ENCODE measurements around the gene CFB. TPM values are rescaled to one million over a fixed set of nuclear protein-coding genes. Genes with fewer than 3 reads are reported as not detected.
"Not testable (repeated sequence)": the region's sequence is repeated elsewhere in the genome, so short reads cannot be mapped to it uniquely, and the experiment has no call there.

CFB gene
- total RNA-seq, 1 donor from 2014 or later = 1.4 TPM

DNA sequence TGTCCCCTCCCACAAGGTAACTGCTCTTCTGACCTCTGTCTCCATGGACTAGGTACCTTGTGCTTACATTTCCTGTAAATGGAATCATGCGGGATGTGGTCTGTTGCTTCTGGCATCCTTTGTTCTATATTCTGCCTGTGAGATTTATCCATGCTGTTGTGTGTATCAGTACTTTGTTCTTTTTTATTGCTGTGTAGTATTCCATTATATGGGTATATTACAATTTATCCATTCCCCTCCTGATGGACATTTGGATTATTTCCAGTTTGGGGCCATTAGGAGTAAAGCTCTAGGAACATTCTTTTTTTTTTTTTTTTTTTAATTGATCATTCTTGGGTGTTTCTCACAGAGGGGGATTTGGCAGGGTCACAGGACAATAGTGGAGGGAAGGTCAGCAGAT, 14.9 kb upstream of the CFB start:
- H3K4me1 Mint-ChIP-seq (ENCODE audit: low read depth, unreplicated experiment) = no peaks in the 10 kb centered on the region
- no peaks in the 10 kb centered on the region for H3K4me1 ChIP-seq (ENCODE audit: insufficient read depth, low read length)
- peaks cover 7% of the 10 kb centered on the region for H3K36me3 Mint-ChIP-seq (ENCODE audit: low read depth, unreplicated experiment)
- H3K27me3 Mint-ChIP-seq (ENCODE audit: low read depth, unreplicated experiment) = peaks cover 43% of the 10 kb centered on the region
- no peaks in the 10 kb centered on the region for H4K20me1 ChIP-seq (ENCODE audit: insufficient read depth, low read length)
- H3K27ac ChIP-seq (ENCODE audit: low read depth, low read length) = no peak overlapping the region
- no peaks in the 10 kb centered on the region for H3K79me2 ChIP-seq (ENCODE audit: insufficient read depth, low read length)
- TF ChIP-seq EZH2 (IDR thresholded peaks at IDR 0.05; ENCODE audit: insufficient read depth, low read length) = no peak
- no peak for TF ChIP-seq CTCF (IDR thresholded peaks at IDR 0.05; ENCODE audit: insufficient read depth, low read depth, low read length)
- H3K9ac ChIP-seq (ENCODE audit: low read length) = no peak overlapping the region
- H3K9me3 Mint-ChIP-seq (ENCODE audit: unreplicated experiment) = peaks cover 6% of the 10 kb centered on the region
- FAIRE-seq (no peak), DNase-seq (ENCODE audit: low read depth) (no peak)
- no peak overlapping the region for H3K4me3 ChIP-seq (ENCODE audit: insufficient read depth, low read depth, low read length)
- H2AFZ ChIP-seq (ENCODE audit: low read depth, low read length) = no peak overlapping the region
- no peak overlapping the region for H3K27ac Mint-ChIP-seq (ENCODE audit: unreplicated experiment)
- H3K4me2 ChIP-seq (ENCODE audit: low read length) = no peak overlapping the region
- no peaks in the 10 kb centered on the region for H3K36me3 ChIP-seq (ENCODE audit: insufficient read depth, low read length)
- H3K4me3 Mint-ChIP-seq (ENCODE audit: unreplicated experiment) = peak overlapping the region; percentile 29
- H3K9me3 ChIP-seq (ENCODE audit: insufficient read depth, low read depth, low read length) = no peaks in the 10 kb centered on the region
- H3K27me3 ChIP-seq (ENCODE audit: insufficient read depth, low read length) = peaks cover 12% of the 10 kb centered on the region

DNA sequence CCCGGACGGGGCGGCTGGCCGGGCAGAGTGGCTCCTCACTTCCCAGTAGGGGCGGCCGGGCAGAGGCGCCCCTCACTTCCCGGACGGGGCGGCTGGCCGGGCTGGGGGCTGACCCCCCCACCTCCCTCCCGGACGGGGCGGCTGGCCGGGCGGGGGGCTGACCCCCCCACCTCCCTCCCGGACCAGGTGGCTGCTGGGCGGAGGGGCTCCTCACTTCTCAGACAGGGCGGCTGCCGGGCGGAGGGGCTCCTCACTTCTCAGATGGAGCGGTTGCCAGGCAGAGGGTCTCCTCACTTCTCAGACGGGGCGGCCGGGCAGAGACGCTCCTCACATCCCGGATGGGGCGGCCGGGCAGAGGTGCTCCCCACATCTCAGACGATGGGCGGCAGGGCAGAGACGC, 13.8 kb upstream of the CFB start:
- H3K27ac Mint-ChIP-seq (ENCODE audit: unreplicated experiment); H3K9me3 Mint-ChIP-seq (ENCODE audit: unreplicated experiment); H2AFZ ChIP-seq (ENCODE audit: low read depth, low read length); H3K36me3 Mint-ChIP-seq (ENCODE audit: low read depth, unreplicated experiment); H4K20me1 ChIP-seq (ENCODE audit: insufficient read depth, low read length); DNase-seq (ENCODE audit: low read depth); H3K36me3 ChIP-seq (ENCODE audit: insufficient read depth, low read length); H3K9ac ChIP-seq (ENCODE audit: low read length); FAIRE-seq; H3K4me1 Mint-ChIP-seq (ENCODE audit: low read depth, unreplicated experiment); H3K79me2 ChIP-seq (ENCODE audit: insufficient read depth, low read length); H3K4me1 ChIP-seq (ENCODE audit: insufficient read depth, low read length); H3K4me2 ChIP-seq (ENCODE audit: low read length); H3K9me3 ChIP-seq (ENCODE audit: insufficient read depth, low read depth, low read length); H3K4me3 ChIP-seq (ENCODE audit: insufficient read depth, low read depth, low read length); H3K27ac ChIP-seq (ENCODE audit: low read depth, low read length); H3K27me3 ChIP-seq (ENCODE audit: insufficient read depth, low read length); H3K4me3 Mint-ChIP-seq (ENCODE audit: unreplicated experiment): not testable (repeated sequence)
- H3K27me3 Mint-ChIP-seq (ENCODE audit: low read depth, unreplicated experiment) = peaks cover 44% of the 10 kb centered on the region

DNA sequence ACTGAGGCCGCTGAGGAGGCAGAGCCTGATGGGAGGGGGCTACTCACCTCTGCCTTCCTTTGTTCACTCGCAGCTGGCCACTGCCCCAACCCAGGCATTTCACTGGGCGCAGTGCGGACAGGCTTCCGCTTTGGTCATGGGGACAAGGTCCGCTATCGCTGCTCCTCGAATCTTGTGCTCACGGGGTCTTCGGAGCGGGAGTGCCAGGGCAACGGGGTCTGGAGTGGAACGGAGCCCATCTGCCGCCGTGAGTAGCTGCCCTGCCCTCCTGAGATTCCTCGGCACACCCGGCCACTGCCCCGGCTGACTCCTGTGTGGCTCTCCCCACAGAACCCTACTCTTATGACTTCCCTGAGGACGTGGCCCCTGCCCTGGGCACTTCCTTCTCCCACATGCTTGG, 12.4 kb upstream of the CFB start:
- Mint-ChIP-seq H3K9me3 (ENCODE audit: unreplicated experiment) (peaks cover 6% of the 10 kb centered on the region), H3K4me1 (ENCODE audit: low read depth, unreplicated experiment) (no peaks in the 10 kb centered on the region), H3K4me3 (ENCODE audit: unreplicated experiment) (no peak overlapping the region), H3K27me3 (ENCODE audit: low read depth, unreplicated experiment) (peaks cover 33% of the 10 kb centered on the region), H3K27ac (ENCODE audit: unreplicated experiment) (no peak overlapping the region), H3K36me3 (ENCODE audit: low read depth, unreplicated experiment) (peaks cover 7% of the 10 kb centered on the region)
- no peaks in the 10 kb centered on the region for H4K20me1 ChIP-seq (ENCODE audit: insufficient read depth, low read length)
- TF ChIP-seq EZH2 (IDR thresholded peaks at IDR 0.05; ENCODE audit: insufficient read depth, low read length) = no peak
- no peak for TF ChIP-seq CTCF (IDR thresholded peaks at IDR 0.05; ENCODE audit: insufficient read depth, low read depth, low read length)
- H3K4me3 ChIP-seq (ENCODE audit: insufficient read depth, low read depth, low read length) = no peak overlapping the region
- FAIRE-seq (no peak), DNase-seq (ENCODE audit: low read depth) (no peak)
- no peaks in the 10 kb centered on the region for H3K79me2 ChIP-seq (ENCODE audit: insufficient read depth, low read length)
- H3K4me2 ChIP-seq (ENCODE audit: low read length) = no peak overlapping the region
- no peaks in the 10 kb centered on the region for H3K4me1 ChIP-seq (ENCODE audit: insufficient read depth, low read length)
- no peaks in the 10 kb centered on the region for H3K36me3 ChIP-seq (ENCODE audit: insufficient read depth, low read length)
- H3K9ac ChIP-seq (ENCODE audit: low read length) = no peak overlapping the region
- H3K27ac ChIP-seq (ENCODE audit: low read depth, low read length) = no peak overlapping the region
- peaks cover 2% of the 10 kb centered on the region for H3K27me3 ChIP-seq (ENCODE audit: insufficient read depth, low read length)
- H3K9me3 ChIP-seq (ENCODE audit: insufficient read depth, low read depth, low read length) = no peaks in the 10 kb centered on the region
- no peak overlapping the region for H2AFZ ChIP-seq (ENCODE audit: low read depth, low read length)
